Keratinocyte (primary cell): ENCODE results near the gene HSPA12B. TPM values are rescaled to one million over a fixed set of nuclear protein-coding genes. Genes with fewer than 3 reads are reported as not detected.
A peak's percentile ranks its signal among the peaks of the same experiment; 100 is the strongest.
"Not testable (repeated sequence)": the region's sequence is repeated elsewhere in the genome, so short reads cannot be mapped to it uniquely, and the experiment has no call there.

Experiments used
- DNase-seq: peaks from one replicate; pipeline ENCODE4 v3.0.0-alpha.2; 2011; ENCODE audit warnings: low read depth, missing footprints, low spot score
- FAIRE-seq: peaks from 2 replicates; lab custom pipeline; 2011; peaks lifted over from hg19 to GRCh38; lab: Jason Lieb, UNC
- H2AFZ ChIP-seq: 2 replicates; pipeline ENCODE4 v1.6.0; 2012; ENCODE audit warnings: low read length, control low read depth, inconsistent platforms; ENCODE audit not compliant: control insufficient read depth
- H3K27ac ChIP-seq: 2 replicates; pipeline ENCODE4 v1.5.1; 2011; ENCODE audit warnings: low read length; ENCODE audit not compliant: control insufficient read depth, insufficient read depth
- H3K27me3 ChIP-seq: 3 replicates; pipeline ENCODE4 v1.6.0; 2011; ENCODE audit warnings: low read length; ENCODE audit not compliant: control insufficient read depth, insufficient read depth; ENCODE audit errors: extremely low read depth
- H3K36me3 ChIP-seq, 2 experiments: 2 replicates in 1 of 2; 3 replicates in 1 of 2; pipeline ENCODE4 v1.5.1; 2011; ENCODE audit warnings: low read length in 2 of 2, mild to moderate bottlenecking in 1 of 2; ENCODE audit not compliant: control insufficient read depth in 2 of 2, insufficient read depth in 2 of 2; ENCODE audit errors: extremely low read depth in 1 of 2
- H3K4me1 ChIP-seq: 3 replicates; pipeline ENCODE4 v1.5.1; 2011; ENCODE audit warnings: low read length; ENCODE audit not compliant: control insufficient read depth, insufficient read depth; ENCODE audit errors: extremely low read depth
- H3K4me2 ChIP-seq: 3 replicates; pipeline ENCODE4 v1.6.0; 2011; ENCODE audit warnings: low read depth, low read length; ENCODE audit not compliant: control insufficient read depth, insufficient read depth; ENCODE audit errors: extremely low read depth
- H3K4me3 ChIP-seq, 3 experiments: fragments of 200-600 bp in 1 of 3; sonication (generic) in 1 of 3; 2 replicates in 2 of 3; 3 replicates in 1 of 3; pipeline ENCODE4 v1.5.1; 2011 to 2016; ENCODE audit warnings: low read length in 3 of 3, mild to moderate bottlenecking in 3 of 3, control low read depth in 2 of 3, inconsistent platforms in 1 of 3, low read depth in 1 of 3, mixed read lengths in 1 of 3, mixed run types in 1 of 3, moderate library complexity in 1 of 3; ENCODE audit not compliant: control insufficient read depth in 2 of 3, insufficient read depth in 2 of 3; ENCODE audit errors: extremely low read depth in 1 of 3
- H3K79me2 ChIP-seq: 2 replicates; pipeline ENCODE4 v1.6.0; 2012; ENCODE audit warnings: low read length; ENCODE audit not compliant: control insufficient read depth, insufficient read depth
- H3K9ac ChIP-seq: 3 replicates; pipeline ENCODE4 v1.6.0; 2011; ENCODE audit warnings: low read length; ENCODE audit not compliant: control insufficient read depth, insufficient read depth; ENCODE audit errors: extremely low read depth
- H3K9me1 ChIP-seq: 3 replicates; pipeline ENCODE4 v1.6.0; 2011; ENCODE audit warnings: low read length; ENCODE audit not compliant: control insufficient read depth, insufficient read depth; ENCODE audit errors: extremely low read depth
- H3K9me3 ChIP-seq: 2 replicates; pipeline ENCODE4 v1.5.1; 2012; ENCODE audit warnings: low read depth, low read length; ENCODE audit not compliant: control insufficient read depth
- H4K20me1 ChIP-seq: 3 replicates; pipeline ENCODE4 v1.6.0; 2011; ENCODE audit warnings: low read length; ENCODE audit not compliant: control insufficient read depth, insufficient read depth; ENCODE audit errors: extremely low read depth
- EZH2 ChIP-seq: IDR thresholded peaks from one replicate; pipeline ENCODE4 v1.6.1; 2012; ENCODE audit warnings: inconsistent platforms, mild to moderate bottlenecking, low read length, moderate library complexity
- dilution Hi-C: fragments of 300-500 bp; cut with MboI; formaldehyde crosslinking; loops from one replicate; pipeline ENCODE4 v1.7.0; 2020; ENCODE audit warnings: low sequenced_read_pairs; ENCODE audit not compliant: extremely low pct_ligation_motif_present
- polyA plus RNA-seq, 5 experiments: library from polyadenylated mRNA; depleted of rRNA in 3 of 5; stranded (reverse) in 3 of 5; stranded (forward) in 1 of 5; unstranded in 1 of 5; fragments of >200 nt; gene quantifications; 1 replicate in 1 of 5; 2 replicates in 3 of 5; 3 replicates in 1 of 5; pipeline versions ENCODE4 v1.2.1 to v1.2.3, GENCODE V29; 2011 to 2012; ENCODE audit warnings: missing spikeins in 2 of 5, low read depth in 1 of 5, low replicate concordance in 1 of 5
- TF ChIP-seq, protein P1 (sequence below), 3 experiments: IDR thresholded peaks in 1 of 3; conservative IDR thresholded peaks in 1 of 3; optimal IDR thresholded peaks in 1 of 3; 2 replicates in 2 of 3; 3 replicates in 1 of 3; pipeline versions ENCODE3 to v1.5.1; 2011; ENCODE audit warnings: low read length in 3 of 3, mild to moderate bottlenecking in 3 of 3, moderate library complexity in 2 of 3, control low read depth in 1 of 3, inconsistent platforms in 1 of 3; ENCODE audit not compliant: insufficient read depth in 2 of 3; ENCODE audit errors: extremely low read depth in 1 of 3

The HSPA12B gene
- polyA plus RNA-seq, 1 donor (not counting 4 experiments of a cell fraction or from before 2014, with no cell fraction given) = not detected

DNA sequence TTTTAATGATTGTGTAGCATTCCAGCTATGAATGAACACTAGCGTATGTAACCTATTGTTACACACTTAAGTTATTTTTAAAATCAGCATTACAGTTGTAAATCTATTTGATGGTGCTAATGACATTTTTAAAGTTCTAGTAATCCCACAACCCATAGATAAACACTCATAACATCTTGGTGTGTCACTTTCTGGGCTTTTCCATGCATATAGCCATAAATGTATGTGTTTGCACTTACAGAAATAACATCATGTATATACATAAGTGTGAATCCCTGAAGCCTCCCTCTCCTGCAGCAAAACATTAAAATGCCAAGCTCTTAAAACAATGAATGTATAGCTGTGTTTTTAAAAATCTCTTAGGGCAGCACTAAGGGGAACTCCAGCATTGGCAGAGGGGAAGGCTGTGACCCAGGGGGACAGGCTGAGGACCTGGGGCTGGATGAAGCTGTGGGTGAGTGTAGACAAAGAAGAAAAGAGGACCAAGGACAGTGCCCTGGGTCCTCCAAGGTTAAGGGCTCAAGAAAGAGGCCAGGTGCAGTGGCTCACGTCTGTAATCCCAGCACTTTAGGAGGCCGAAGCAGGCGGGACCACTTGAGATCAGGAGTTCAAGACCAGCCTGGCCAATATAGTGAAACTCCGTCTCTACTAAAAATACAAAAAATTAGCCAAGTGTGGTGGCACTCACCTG, 55.0 kb downstream of the HSPA12B start:
- H3K79me2 ChIP-seq = peaks cover 31% of the 10 kb centered on the region
- dilution Hi-C loops = no loop called here
- no peaks in the 10 kb centered on the region for H3K9me3 ChIP-seq
- no peak overlapping the region for H3K9ac ChIP-seq
- peak overlapping the region in 2 of 3 experiments; percentile 3 to 5 for H3K4me3 ChIP-seq
- no peak overlapping the region for H3K27ac ChIP-seq
- DNase-seq = no peak
- peaks cover 28% of the 10 kb centered on the region for H3K4me1 ChIP-seq
- peaks cover 0 to 9% of the 10 kb centered on the region in 2 experiments for H3K36me3 ChIP-seq
- no peaks in the 10 kb centered on the region for H3K27me3 ChIP-seq
- TF ChIP-seq, protein P1, sequence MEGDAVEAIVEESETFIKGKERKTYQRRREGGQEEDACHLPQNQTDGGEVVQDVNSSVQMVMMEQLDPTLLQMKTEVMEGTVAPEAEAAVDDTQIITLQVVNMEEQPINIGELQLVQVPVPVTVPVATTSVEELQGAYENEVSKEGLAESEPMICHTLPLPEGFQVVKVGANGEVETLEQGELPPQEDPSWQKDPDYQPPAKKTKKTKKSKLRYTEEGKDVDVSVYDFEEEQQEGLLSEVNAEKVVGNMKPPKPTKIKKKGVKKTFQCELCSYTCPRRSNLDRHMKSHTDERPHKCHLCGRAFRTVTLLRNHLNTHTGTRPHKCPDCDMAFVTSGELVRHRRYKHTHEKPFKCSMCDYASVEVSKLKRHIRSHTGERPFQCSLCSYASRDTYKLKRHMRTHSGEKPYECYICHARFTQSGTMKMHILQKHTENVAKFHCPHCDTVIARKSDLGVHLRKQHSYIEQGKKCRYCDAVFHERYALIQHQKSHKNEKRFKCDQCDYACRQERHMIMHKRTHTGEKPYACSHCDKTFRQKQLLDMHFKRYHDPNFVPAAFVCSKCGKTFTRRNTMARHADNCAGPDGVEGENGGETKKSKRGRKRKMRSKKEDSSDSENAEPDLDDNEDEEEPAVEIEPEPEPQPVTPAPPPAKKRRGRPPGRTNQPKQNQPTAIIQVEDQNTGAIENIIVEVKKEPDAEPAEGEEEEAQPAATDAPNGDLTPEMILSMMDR (optimal IDR thresholded peaks at IDR 0.05 in 1 of 3, IDR thresholded peaks at IDR 0.05 in 1 of 3, conservative IDR thresholded peaks at IDR 0.05 in 1 of 3; ENCODE audit: extremely low read depth in 1 of 3, insufficient read depth in 2 of 3, low read length in 3 of 3) = no peak
- TF ChIP-seq EZH2 = no peak
- H3K9me1 ChIP-seq = peaks cover 4% of the 10 kb centered on the region
- peak overlapping the region; percentile 26 for H3K4me2 ChIP-seq
- FAIRE-seq = no peak
- peaks cover 17% of the 10 kb centered on the region for H4K20me1 ChIP-seq
- no peak overlapping the region for H2AFZ ChIP-seq

DNA sequence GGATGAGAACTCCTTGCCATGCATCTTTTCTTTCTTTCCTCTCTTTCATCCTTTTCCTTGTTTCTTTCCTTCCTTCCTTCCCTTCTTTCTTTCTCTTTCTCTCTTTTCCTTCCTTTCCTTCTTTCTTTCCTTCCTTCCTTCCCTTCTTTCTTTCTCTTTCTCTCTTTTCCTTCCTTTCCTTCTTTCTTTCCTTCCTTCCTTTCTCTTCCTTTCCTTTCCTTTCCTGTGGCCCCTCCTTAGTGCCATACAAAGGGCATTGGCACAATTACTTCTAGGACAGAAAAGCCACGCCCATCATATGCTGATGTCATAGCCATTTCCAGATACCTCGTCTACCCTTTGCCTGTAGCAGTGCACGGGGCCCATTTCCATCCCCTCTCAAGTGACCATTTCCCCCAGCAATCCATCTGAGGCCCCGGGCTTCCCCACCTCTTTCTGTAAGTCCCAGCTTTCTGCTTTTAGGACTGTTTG, 56.2 kb downstream of the HSPA12B start:
- Histone ChIP-seq H4K20me1 (peaks cover 16% of the 10 kb centered on the region), H3K27me3 (no peaks in the 10 kb centered on the region), H3K4me1 (peaks cover 16% of the 10 kb centered on the region), H3K27ac (no peak overlapping the region), H3K79me2 (peaks cover 25% of the 10 kb centered on the region), H3K4me3 (no peak overlapping the region), H3K4me2 (no peak overlapping the region), H3K9ac (no peak overlapping the region), H3K9me3 (no peaks in the 10 kb centered on the region), H2AFZ (no peak overlapping the region), H3K36me3 (peaks cover 0 to 9% of the 10 kb centered on the region in 2 experiments), H3K9me1 (peaks cover 4% of the 10 kb centered on the region)
- TF ChIP-seq, protein P1 (optimal IDR thresholded peaks at IDR 0.05 in 1 of 3, IDR thresholded peaks at IDR 0.05 in 1 of 3, conservative IDR thresholded peaks at IDR 0.05 in 1 of 3; ENCODE audit: extremely low read depth in 1 of 3, insufficient read depth in 2 of 3, low read length in 3 of 3) = no peak
- TF ChIP-seq EZH2 = no peak
- dilution Hi-C loops = no loop called here
- DNase-seq (no peak), FAIRE-seq (no peak)

DNA sequence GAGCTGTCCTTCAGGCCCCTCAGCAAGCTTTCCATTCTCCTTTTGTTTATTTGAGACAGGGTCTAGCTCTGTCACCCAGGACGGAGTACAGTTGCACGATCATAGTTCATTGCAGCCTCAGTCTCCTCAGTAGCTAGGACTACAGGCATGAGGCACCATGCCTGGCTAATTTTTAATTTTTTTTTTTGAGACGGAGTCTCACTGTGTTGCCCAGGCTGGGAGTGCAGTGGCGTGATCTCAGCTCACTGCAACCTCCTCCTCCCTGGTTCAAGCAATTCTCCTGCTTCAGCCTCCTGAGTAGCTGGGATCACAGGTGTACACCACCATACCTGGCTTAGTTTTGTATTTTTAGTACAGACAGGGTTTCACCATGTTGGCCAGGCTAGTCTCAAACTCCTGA, 56.7 kb downstream of the HSPA12B start:
- Histone ChIP-seq H4K20me1 (peaks cover 13% of the 10 kb centered on the region), H3K4me1 (peaks cover 14% of the 10 kb centered on the region), H3K79me2 (peaks cover 20% of the 10 kb centered on the region)
- H3K36me3 ChIP-seq, H3K9me1 ChIP-seq, H3K27ac ChIP-seq, H3K27me3 ChIP-seq, dilution Hi-C loops, H3K9me3 ChIP-seq, H3K4me2 ChIP-seq, FAIRE-seq, DNase-seq, H3K9ac ChIP-seq, H3K4me3 ChIP-seq, H2AFZ ChIP-seq: not testable (repeated sequence)
